ENCODE measurements around the gene ADSS1.

GRCh38 chr14:104788161-104788818 is 64.3 kb downstream of the ADSS1 start:
- TF ChIP-seq CTCF (IDR thresholded peaks at IDR 0.05; ENCODE audit: low read length) (no peak), EZH2 (IDR thresholded peaks at IDR 0.05; ENCODE audit: borderline replicate concordance, low read length) (no peak)
